PFSK-1 (cell line): ENCODE data around the gene RNF126.

Experiments used
- FOXP2 ChIP-seq: optimal IDR thresholded peaks from 2 replicates; pipeline ENCODE3; 2011; ENCODE audit warnings: borderline replicate concordance, control low read depth, inconsistent platforms; ENCODE audit not compliant: insufficient read depth; ENCODE audit errors: extremely low read length, extremely low read depth
- POLR2AphosphoS5 ChIP-seq: IDR thresholded peaks from 2 replicates; pipeline ENCODE4 v1.6.1; 2012; ENCODE audit warnings: low read depth, mild to moderate bottlenecking, control low read depth, low read length, moderate library complexity
- TAF1 ChIP-seq: IDR thresholded peaks from 2 replicates; pipeline ENCODE4 v1.6.1; 2012; ENCODE audit warnings: low read length, control low read depth, borderline replicate concordance; ENCODE audit not compliant: insufficient read depth

DNA sequence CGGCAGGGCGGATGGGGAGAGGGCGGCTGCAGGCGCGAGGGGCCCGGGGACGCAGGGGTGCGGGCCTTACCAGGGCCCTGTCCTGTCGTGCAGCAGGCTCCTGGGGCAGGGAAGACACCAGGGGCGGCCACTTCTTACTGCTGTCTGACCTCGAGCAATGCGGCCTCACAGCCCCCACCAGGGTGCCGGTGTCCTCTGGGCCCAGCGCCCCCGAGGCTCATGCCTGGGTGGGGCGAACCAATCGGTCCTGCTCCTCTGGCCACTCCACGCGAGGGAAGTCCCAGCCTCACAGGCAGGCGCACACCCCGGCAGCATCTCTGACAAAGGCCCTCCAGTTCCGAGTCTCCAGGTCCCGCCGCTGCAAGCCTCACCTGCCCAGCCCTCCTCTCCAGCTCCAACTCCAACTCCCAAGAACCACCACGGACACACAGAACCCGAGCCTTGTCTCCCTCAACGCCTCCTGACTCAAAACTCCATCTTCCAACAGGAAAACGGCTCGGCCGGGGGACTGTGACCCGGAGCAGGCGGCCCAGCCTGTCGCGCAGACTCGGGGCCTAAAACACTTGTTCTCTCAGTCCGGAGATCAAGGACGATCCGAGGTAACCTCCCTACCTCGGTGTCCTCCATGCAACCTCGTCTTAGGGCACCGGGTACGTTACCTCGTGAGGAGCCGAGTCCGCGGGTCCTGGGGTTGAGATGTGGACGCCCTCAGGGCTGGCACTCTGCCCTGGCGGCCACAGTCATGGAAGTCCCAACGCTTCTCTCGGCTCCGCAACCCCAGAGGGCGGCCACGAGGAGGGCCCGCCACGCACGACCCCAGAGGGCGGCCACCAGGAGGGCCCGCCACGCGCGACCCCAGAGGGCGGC is 16.9 kb downstream of the RNF126 start:
- TF ChIP-seq TAF1 (no peak), POLR2AphosphoS5 (no peak), FOXP2 (no peak)
